Left renal pelvis (tissue), 4 donors: ENCODE measurements around the gene CATSPER3. TPM values are rescaled to one million over a fixed set of nuclear protein-coding genes. Genes with fewer than 3 reads are reported as not detected.

ENCODE experiments used
- DNase-seq, 4 donors: peaks; one replicate each; pipeline ENCODE4 v3.0.0-alpha.2; 2013; ENCODE audit warnings: low read depth in 4 of 4, low spot score in 3 of 4
- polyA plus RNA-seq, 4 donors: library from polyadenylated mRNA; unstranded; fragments of 120-200 nt; gene quantifications; one replicate each; pipeline ENCODE4 v1.2.1, GENCODE V29; 2013; ENCODE audit not compliant: insufficient read length in 4 of 4

The CATSPER3 gene
- 1 to 10 TPM in 3 of 4 donors, under 1 TPM in 1; 0.67 to 1.8 (median 1.2) TPM for polyA plus RNA-seq

- DNase-seq, result no peak
Observed at GRCh38 chr5:134967607-134968006, at the start of gene CATSPER3. Gene CATSPER3, plus strand, starts transcription at chr5:134967907. Its CDS starts 85 bp downstream, at chr5:134967992.

GRCh38 chr5:134918861-134919260 lies 48.8 kb upstream of the CATSPER3 start:
- no peak for DNase-seq

- DNase-seq, result no peak
Observed at GRCh38 chr5:134920848-134921575, 46.7 kb upstream of the CATSPER3 start.

- DNase-seq, result no peak
Observed at GRCh38 chr5:134932508-134932907, 35.2 kb upstream of the CATSPER3 start.

GRCh38 chr5:134934202-134934601 lies 33.5 kb upstream of the CATSPER3 start:
- no peak for DNase-seq

GRCh38 chr5:134935711-134936602 lies 31.8 kb upstream of the CATSPER3 start:
- DNase-seq, result no peak

GRCh38 chr5:134937526-134937925 lies 30.2 kb upstream of the CATSPER3 start:
- DNase-seq, result no peak

GRCh38 chr5:134938030-134938429 lies 29.7 kb upstream of the CATSPER3 start:
- no peak for DNase-seq

GRCh38 chr5:134939500-134939899 lies 28.2 kb upstream of the CATSPER3 start:
- DNase-seq, result no peak

GRCh38 chr5:134943547-134943946 lies 24.2 kb upstream of the CATSPER3 start:
- no peak for DNase-seq

- no peak for DNase-seq
Observed at GRCh38 chr5:134944630-134945029, 23.1 kb upstream of the CATSPER3 start.

- DNase-seq, result no peak
Observed at GRCh38 chr5:134945041-134945440, 22.7 kb upstream of the CATSPER3 start.

- no peak for DNase-seq
Observed at GRCh38 chr5:134948911-134949310, 18.8 kb upstream of the CATSPER3 start.

- DNase-seq, result no peak
Observed at GRCh38 chr5:134949316-134949715, 18.4 kb upstream of the CATSPER3 start.

GRCh38 chr5:134957920-134958608 lies 9.6 kb upstream of the CATSPER3 start:
- no peak for DNase-seq

- no peak for DNase-seq
Observed at GRCh38 chr5:134958755-134959154, 9.0 kb upstream of the CATSPER3 start.

GRCh38 chr5:134963098-134963497 lies 4.6 kb upstream of the CATSPER3 start:
- no peak for DNase-seq

GRCh38 chr5:134964359-134965270 lies 3.1 kb upstream of the CATSPER3 start:
- no peak for DNase-seq

- no peak for DNase-seq
Observed at GRCh38 chr5:134965271-134965825, 2.4 kb upstream of the CATSPER3 start.

- no peak for DNase-seq
Observed at GRCh38 chr5:134968055-134968454, 348 bp downstream of the CATSPER3 start.
